HFF-Myc (cell line): ENCODE results near the gene KANK4.
"Not testable (repeated sequence)": the region's sequence is repeated elsewhere in the genome, so short reads cannot be mapped to it uniquely, and the experiment has no call there.

Experiments
- DNase-seq: peaks from one replicate; pipeline ENCODE4 v3.0.0-alpha.2; 2011; ENCODE audit warnings: low read depth; ENCODE audit errors: extremely low read depth
- H3K4me3 ChIP-seq: replicated peaks from 2 replicates; pipeline ENCODE4 v1.5.1; 2011; ENCODE audit warnings: low read depth, mild to moderate bottlenecking, control low read depth, low read length
- TF ChIP-seq, protein P1 (sequence below): IDR thresholded peaks from 2 replicates; pipeline ENCODE4 v1.5.1; 2012; ENCODE audit warnings: mild to moderate bottlenecking, low read depth, low read length, control low read depth; ENCODE audit errors: missing control alignments

KANK4 gene

DNA sequence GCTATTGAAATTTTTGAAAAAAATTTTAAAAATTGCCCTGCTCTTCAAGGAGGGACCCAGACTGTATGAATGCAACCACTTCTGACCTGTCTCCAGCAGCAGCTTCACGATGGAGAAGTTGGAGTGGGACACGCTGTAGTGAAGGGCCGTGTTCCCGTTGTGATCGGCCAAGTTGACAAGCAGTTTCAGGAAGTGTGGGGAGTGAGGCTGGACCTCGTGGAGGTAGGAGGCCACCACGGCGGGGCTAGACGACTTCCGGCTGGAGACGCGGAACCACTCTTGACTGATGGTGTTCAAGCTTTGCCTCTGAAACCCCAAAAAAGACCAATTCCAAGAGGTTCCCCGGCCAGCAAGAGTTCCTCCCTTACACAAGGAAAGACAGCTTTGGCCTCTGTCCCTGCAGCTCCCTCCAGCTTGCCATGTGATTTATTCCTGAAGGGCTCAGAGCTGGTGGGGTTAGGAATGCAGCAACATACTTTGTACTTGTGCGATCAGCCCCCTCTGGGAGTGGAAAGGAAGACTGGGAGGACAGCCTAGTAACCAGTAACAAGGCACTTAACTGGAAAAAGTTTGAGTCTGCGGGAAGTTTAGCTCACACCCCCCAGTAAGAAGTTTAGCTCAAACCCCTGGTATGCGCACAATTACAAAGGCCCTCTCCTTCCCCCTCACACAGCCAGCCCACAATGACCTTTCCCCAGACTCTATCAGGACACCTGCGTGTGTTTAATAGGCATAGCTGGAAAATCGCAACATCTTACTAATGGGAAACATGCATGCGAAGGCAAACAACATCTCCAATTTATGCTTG is 56.0 kb downstream of the KANK4 start:
- DNase-seq = no peak
- no peak overlapping the region for H3K4me3 ChIP-seq
- TF ChIP-seq, protein P1, sequence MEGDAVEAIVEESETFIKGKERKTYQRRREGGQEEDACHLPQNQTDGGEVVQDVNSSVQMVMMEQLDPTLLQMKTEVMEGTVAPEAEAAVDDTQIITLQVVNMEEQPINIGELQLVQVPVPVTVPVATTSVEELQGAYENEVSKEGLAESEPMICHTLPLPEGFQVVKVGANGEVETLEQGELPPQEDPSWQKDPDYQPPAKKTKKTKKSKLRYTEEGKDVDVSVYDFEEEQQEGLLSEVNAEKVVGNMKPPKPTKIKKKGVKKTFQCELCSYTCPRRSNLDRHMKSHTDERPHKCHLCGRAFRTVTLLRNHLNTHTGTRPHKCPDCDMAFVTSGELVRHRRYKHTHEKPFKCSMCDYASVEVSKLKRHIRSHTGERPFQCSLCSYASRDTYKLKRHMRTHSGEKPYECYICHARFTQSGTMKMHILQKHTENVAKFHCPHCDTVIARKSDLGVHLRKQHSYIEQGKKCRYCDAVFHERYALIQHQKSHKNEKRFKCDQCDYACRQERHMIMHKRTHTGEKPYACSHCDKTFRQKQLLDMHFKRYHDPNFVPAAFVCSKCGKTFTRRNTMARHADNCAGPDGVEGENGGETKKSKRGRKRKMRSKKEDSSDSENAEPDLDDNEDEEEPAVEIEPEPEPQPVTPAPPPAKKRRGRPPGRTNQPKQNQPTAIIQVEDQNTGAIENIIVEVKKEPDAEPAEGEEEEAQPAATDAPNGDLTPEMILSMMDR = no peak

DNA sequence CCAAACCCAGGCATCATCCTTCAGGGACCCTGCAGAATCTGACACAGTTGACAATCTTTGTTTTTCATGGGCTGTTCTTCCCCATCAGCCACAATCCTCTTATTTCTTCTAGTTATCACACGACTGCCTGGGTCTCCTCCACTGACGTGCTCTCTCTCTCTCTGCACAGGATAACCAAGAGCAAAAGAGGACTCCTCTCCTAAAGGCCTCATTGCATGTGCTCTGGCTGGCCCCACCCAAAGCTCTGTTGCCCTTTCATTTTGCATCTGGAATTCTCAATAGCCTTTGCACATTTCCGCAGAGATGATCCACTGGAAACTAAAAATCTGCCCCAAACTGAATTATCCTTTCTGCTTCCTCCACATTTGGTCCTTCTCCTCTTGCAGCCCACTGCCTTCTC is 58.5 kb downstream of the KANK4 start:
- no peak overlapping the region for H3K4me3 ChIP-seq
- no peak for DNase-seq
- TF ChIP-seq, protein P1 = no peak

GRCh38 chr1:62259551-62259950 is 59.7 kb downstream of the KANK4 start:
- DNase-seq = no peak
- H3K4me3 ChIP-seq = no peak overlapping the region
- TF ChIP-seq, protein P1 = no peak

GRCh38 chr1:62250126-62250726 is 69.0 kb downstream of the KANK4 start:
- TF ChIP-seq, protein P1 = no peak
- no peak overlapping the region for H3K4me3 ChIP-seq
- DNase-seq = no peak

GRCh38 chr1:62247391-62248168 is 71.7 kb downstream of the KANK4 start:
- TF ChIP-seq, protein P1 = no peak
- no peak for DNase-seq
- no peak overlapping the region for H3K4me3 ChIP-seq

GRCh38 chr1:62245201-62245600 is 74.0 kb downstream of the KANK4 start:
- TF ChIP-seq, protein P1 = no peak
- DNase-seq = no peak
- no peak overlapping the region for H3K4me3 ChIP-seq

DNA sequence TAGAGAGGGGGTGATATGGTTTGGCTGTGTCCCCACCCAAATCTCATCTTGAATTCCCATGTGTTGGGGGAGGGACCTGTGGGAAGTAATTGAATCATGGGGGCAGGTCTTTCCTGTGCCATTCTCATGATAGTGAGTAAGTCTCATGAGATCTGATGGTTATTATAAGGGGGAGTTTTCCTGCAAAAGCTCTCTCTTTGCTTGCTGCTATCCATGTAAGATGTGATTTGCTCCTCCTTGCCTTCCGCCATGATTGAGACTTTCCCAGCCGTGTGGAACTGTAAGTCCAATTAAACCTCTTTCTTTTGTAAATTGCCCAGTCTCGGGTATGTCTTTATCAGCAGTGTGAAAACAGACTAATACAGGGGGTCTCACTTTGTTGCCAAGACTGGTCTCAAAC is 74.9 kb downstream of the KANK4 start:
- not testable (repeated sequence) for DNase-seq, H3K4me3 ChIP-seq
